Prostate gland (tissue), 2 donors: ENCODE measurements around the gene CCDC188. TPM values are rescaled to one million over a fixed set of nuclear protein-coding genes. Genes with fewer than 3 reads are reported as not detected.

Experiments
- DNase-seq: peaks from one replicate; pipeline ENCODE4 v3.0.0-alpha.2; 2019; ENCODE audit warnings: low spot score
- H3K27ac ChIP-seq, 2 donors: fragments of 200-600 bp; sonication (generic); 2 replicates each; pipeline ENCODE4 v1.5.1; 2017 to 2019
- H3K27me3 ChIP-seq: fragments of 200-600 bp; sonication (generic); replicated peaks from 2 replicates; pipeline ENCODE4 v1.5.1; 2019; ENCODE audit not compliant: insufficient read depth
- H3K36me3 ChIP-seq, 2 donors: fragments of 200-600 bp; sonication (generic); 1 replicate in 1 of 2; 2 replicates in 1 of 2; pipeline versions ENCODE4 v1.5.1 to v1.8.1; 2017 to 2019
- H3K4me1 ChIP-seq: fragments of 200-600 bp; sonication (generic); replicated peaks from 2 replicates; pipeline ENCODE4 v1.5.1; 2019
- H3K4me3 ChIP-seq, 2 donors: fragments of 200-600 bp; sonication (generic); 2 replicates each; pipeline ENCODE4 v1.5.1; 2017 to 2019
- H3K9me3 ChIP-seq: fragments of 200-600 bp; sonication (generic); 2 replicates; pipeline ENCODE4 v1.5.1; 2017
- CTCF ChIP-seq, 4 experiments: fragments of 200-600 bp in 2 of 4; fragments of 450-650 bp in 2 of 4; sonication (generic) in 2 of 4; IDR thresholded peaks; 1 replicate in 3 of 4; 2 replicates in 1 of 4; pipeline ENCODE4 v1.5.1; 2016 to 2019; ENCODE audit warnings: antibody characterized with exemption in 4 of 4, mild to moderate bottlenecking in 2 of 4, moderate library complexity in 2 of 4
- POLR2A ChIP-seq: fragments of 450-650 bp; IDR thresholded peaks from one replicate; pipeline ENCODE4 v1.6.1; 2016; ENCODE audit warnings: antibody characterized with exemption, mild to moderate bottlenecking
- POLR2AphosphoS5 ChIP-seq: sonication (generic); formaldehyde crosslinking; IDR thresholded peaks from one replicate; pipeline ENCODE4 v1.6.1; 2017; ENCODE audit warnings: antibody characterized with exemption
- WGBS: methylation state at CpG from one replicate; pipeline ENCODE4 v1.1.5; 2018; 5-methylcytosine and 5-hydroxymethylcytosine counted together
- intact Hi-C: fragments of 100-400 bp; cut with DNase I; formaldehyde crosslinking; loops from one replicate; pipeline ENCODE4 v1.14.2; 2022
- total RNA-seq, 2 donors: library from RNA; depleted of rRNA; stranded (reverse); fragments of >200 nt; gene quantifications; one replicate each; pipeline ENCODE4 v1.1.0, GENCODE V29; 2016

CCDC188 gene
- total RNA-seq, 2 donors from 2014 or later: 1.2 TPM; not detected in 1

DNA sequence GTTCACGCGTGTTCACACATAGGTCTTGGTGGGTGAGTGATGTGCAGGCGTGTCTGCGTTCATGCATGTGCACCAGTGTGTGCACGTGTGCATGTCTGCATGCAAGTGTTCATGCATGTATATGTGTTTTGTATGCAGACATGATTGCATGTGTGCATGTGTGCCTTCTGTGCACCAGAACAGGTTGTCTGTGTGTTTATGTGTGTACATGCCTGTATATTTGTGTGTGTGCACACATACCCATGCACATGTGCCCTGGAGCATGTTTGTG lies 14.3 kb downstream of the CCDC188 start:
- Histone ChIP-seq H3K27me3 (no peaks in the 10 kb centered on the region), H3K4me3 (no peak overlapping the region), H3K9me3 (no peaks in the 10 kb centered on the region), H3K4me1 (peaks cover 9% of the 10 kb centered on the region), H3K36me3 (no peaks in the 10 kb centered on the region), H3K27ac (no peak overlapping the region)
- no peak for DNase-seq
- TF ChIP-seq POLR2AphosphoS5 (no peak), CTCF (IDR thresholded peaks at IDR 0.05) (no peak), POLR2A (no peak)
- intact Hi-C loops: no loop called here
- 91% methylated on average over 5 of the region's 5 CpGs for WGBS

GRCh38 chr22:20135806-20136602 lies 14.9 kb downstream of the CCDC188 start:
- intact Hi-C loops: no loop called here
- TF ChIP-seq POLR2A: no peak
- TF ChIP-seq POLR2AphosphoS5: no peak
- no peak for TF ChIP-seq CTCF (IDR thresholded peaks at IDR 0.05)
- no peak for DNase-seq

DNA sequence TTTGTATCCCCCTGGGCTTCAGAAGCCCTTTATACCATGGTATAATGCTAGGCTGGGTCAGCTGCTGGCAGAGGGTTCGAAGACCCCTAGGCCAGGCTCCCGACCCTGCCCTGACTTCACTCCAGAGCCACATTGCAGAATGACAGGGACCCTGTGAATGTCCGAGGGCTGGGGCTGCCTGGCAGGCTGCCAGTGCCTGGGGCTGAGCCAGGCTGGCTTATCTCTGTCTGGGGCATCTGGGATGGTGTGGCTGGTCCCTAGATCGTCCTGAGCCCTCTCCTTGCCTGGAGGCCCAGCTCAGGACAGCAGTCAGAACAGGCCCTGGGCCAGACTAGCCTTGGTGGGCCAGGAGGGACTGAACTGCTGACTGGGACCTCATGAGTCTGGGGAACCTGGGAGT lies 15.6 kb downstream of the CCDC188 start:
- H3K36me3 ChIP-seq: no peaks in the 10 kb centered on the region
- no peak overlapping the region for H3K27ac ChIP-seq
- H3K4me3 ChIP-seq: no peak overlapping the region
- no peak for TF ChIP-seq CTCF (IDR thresholded peaks at IDR 0.05)
- TF ChIP-seq POLR2AphosphoS5: no peak
- no peak for TF ChIP-seq POLR2A
- DNase-seq: no peak
- intact Hi-C loops: no loop called here
- H3K9me3 ChIP-seq: no peaks in the 10 kb centered on the region
- no peaks in the 10 kb centered on the region for H3K27me3 ChIP-seq
- 60% methylated on average over 4 of the region's 4 CpGs for WGBS
- peaks cover 9% of the 10 kb centered on the region for H3K4me1 ChIP-seq

More at GRCh38 chr22:20135806-20136602, 14.9 kb downstream of the CCDC188 start:
- no peaks in the 10 kb centered on the region for H3K27me3 ChIP-seq
- no peak overlapping the region for H3K27ac ChIP-seq
- peaks cover 9% of the 10 kb centered on the region for H3K4me1 ChIP-seq
- 75% methylated on average over 22 of the region's 25 CpGs for WGBS
- H3K9me3 ChIP-seq: no peaks in the 10 kb centered on the region
- no peak overlapping the region for H3K4me3 ChIP-seq
- H3K36me3 ChIP-seq: no peaks in the 10 kb centered on the region

- H3K27ac ChIP-seq: no peak overlapping the region
- no peak for DNase-seq
- H3K36me3 ChIP-seq: no peaks in the 10 kb centered on the region
- no peak overlapping the region for H3K4me3 ChIP-seq
- H3K27me3 ChIP-seq: no peaks in the 10 kb centered on the region
- peaks cover 9% of the 10 kb centered on the region for H3K4me1 ChIP-seq
- WGBS: 79% methylated on average over 12 of the region's 12 CpGs
- intact Hi-C loops: loop anchor here (5.0 kb wide), 1 partner anchor 52 kb away; the partner anchor contains the start of gene DGCR8
- H3K9me3 ChIP-seq: no peaks in the 10 kb centered on the region
- no peak for TF ChIP-seq CTCF (IDR thresholded peaks at IDR 0.05)
- no peak for TF ChIP-seq POLR2A
- TF ChIP-seq POLR2AphosphoS5: no peak
These were observed 16.8 kb downstream of the CCDC188 start for GRCh38 chr22:20133930-20134549.
